GM21737 (cell line): ENCODE measurements around the gene ZC3H18.

Experiments
- ATAC-seq: cut with Tn5 transposase; IDR thresholded peaks from one replicate; pipeline ENCODE4 v1.9.1; 2021; ENCODE audit warnings: mild to moderate bottlenecking, moderate library complexity; ENCODE audit not compliant: unreplicated experiment

ZC3H18 gene

GRCh38 chr16:88619859-88620815, 49.9 kb downstream of the ZC3H18 start:
- ATAC-seq, result no peak

GRCh38 chr16:88622125-88622524, 51.9 kb downstream of the ZC3H18 start:
- no peak for ATAC-seq

GRCh38 chr16:88622866-88623265, 52.7 kb downstream of the ZC3H18 start:
- ATAC-seq, result no peak

GRCh38 chr16:88623858-88624257, 53.7 kb downstream of the ZC3H18 start:
- ATAC-seq, result no peak

GRCh38 chr16:88624481-88624880, 54.3 kb downstream of the ZC3H18 start:
- ATAC-seq, result no peak

GRCh38 chr16:88624977-88625576, 54.9 kb downstream of the ZC3H18 start:
- no peak for ATAC-seq

- no peak for ATAC-seq
Measured at GRCh38 chr16:88626646-88627045, 56.4 kb downstream of the ZC3H18 start.

GRCh38 chr16:88627531-88628411, 57.6 kb downstream of the ZC3H18 start:
- no peak for ATAC-seq

GRCh38 chr16:88628512-88628974, 58.3 kb downstream of the ZC3H18 start:
- no peak for ATAC-seq

- no peak for ATAC-seq
Measured at GRCh38 chr16:88629835-88630234, 59.6 kb downstream of the ZC3H18 start.

- ATAC-seq, result no peak
Measured at GRCh38 chr16:88630433-88630832, 60.2 kb downstream of the ZC3H18 start.

GRCh38 chr16:88630941-88631340, 60.7 kb downstream of the ZC3H18 start:
- ATAC-seq, result no peak

- no peak for ATAC-seq
Measured at GRCh38 chr16:88631384-88631783, 61.2 kb downstream of the ZC3H18 start.

- ATAC-seq, result no peak
Measured at GRCh38 chr16:88631920-88632586, 61.9 kb downstream of the ZC3H18 start.

GRCh38 chr16:88632587-88632930, 62.4 kb downstream of the ZC3H18 start:
- ATAC-seq, result no peak

- peak; percentile 41 for ATAC-seq
Measured at GRCh38 chr16:88633684-88634140, 63.5 kb downstream of the ZC3H18 start.

GRCh38 chr16:88634141-88634993, 64.2 kb downstream of the ZC3H18 start:
- ATAC-seq, result peak; percentile 50

GRCh38 chr16:88634994-88635670, 64.9 kb downstream of the ZC3H18 start:
- ATAC-seq, result no peak

GRCh38 chr16:88635671-88636319, 65.6 kb downstream of the ZC3H18 start:
- no peak for ATAC-seq
